ENCODE data around the gene ORAI3. TPM values are rescaled to one million over a fixed set of nuclear protein-coding genes. Genes with fewer than 3 reads are reported as not detected.
A peak's percentile ranks its signal among the peaks of the same experiment; 100 is the strongest.

The ORAI3 gene
- total RNA-seq, 2 experiments from 2014 or later: 7.8 to 18.3 TPM

- POLR2A ChIA-PET: interaction anchor here (1.1 kb wide), 1 partner anchor 133 kb away, joined by 6 read pairs; the partner anchor contains the start of gene KAT8
- H3K9me3 ChIP-seq (ENCODE audit: low read length): no peaks in the 10 kb centered on the region
- BruUV-seq (replicated peaks): TSS peak; percentile 80
Measured at GRCh38 chr16:30983898-30984610, 35.2 kb downstream of the ORAI3 start.

GRCh38 chr16:30984669-30985400 lies 36.0 kb downstream of the ORAI3 start, which contains the start of gene HSD3B7:
TSS of gene HSD3B7 (plus strand) at chr16:30985207. CDS start at chr16:30985659, 452 bp downstream.
- intact Hi-C loops (cut with micrococcal nuclease; ENCODE audit: unreplicated experiment): loop anchor here (1.0 to 10.0 kb wide), 3 partner anchors 110 to 457 kb away; partner anchors contain the start of gene ZNF843
- Histone ChIP-seq H3K9me3 (ENCODE audit: low read length) (no peaks in the 10 kb centered on the region), H3K79me2 (ENCODE audit: insufficient read depth, low read depth, low read length) (no peaks in the 10 kb centered on the region), H3K9me2 (ENCODE audit: insufficient read depth, low read length) (no peaks in the 10 kb centered on the region), H4K20me1 (ENCODE audit: insufficient read depth, low read length) (no peaks in the 10 kb centered on the region), H3K27ac (ENCODE audit: low read depth, low read length, poor library complexity, severe bottlenecking) (no peak within 1 kb of the TSS), H2AFZ (ENCODE audit: low read length) (no peak within 1 kb of the TSS), H3K4me3 (ENCODE audit: low read depth, low read length, poor library complexity, severe bottlenecking) (no peak within 1 kb of the TSS), H3K4me1 (ENCODE audit: insufficient read depth, low read length, poor library complexity, severe bottlenecking) (no peaks in the 10 kb centered on the region), H3K4me2 (ENCODE audit: low read length) (no peak within 1 kb of the TSS), H3K36me3 (ENCODE audit: insufficient read depth, low read length) (peaks cover 64% of the 10 kb centered on the region)
- no TSS peak for BruUV-seq (replicated peaks)
- ChIA-PET POLR2A (interaction anchor here (1.1 kb wide), 1 partner anchor 133 kb away, joined by 6 read pairs; the partner anchor contains the start of gene KAT8), CTCF (ENCODE audit: unreplicated experiment) (interaction anchor here (0.6 kb wide), 2 partner anchors 113 to 275 kb away, joined by 3 to 6 read pairs; partner anchors contain the start of gene ITGAM)
- peak; percentile 69 for DNase-seq (ENCODE audit: low spot score)
- TF ChIP-seq CTCF (conservative IDR thresholded peaks at IDR 0.05; ENCODE audit: low read length) (peak; percentile 88), EZH2phosphoT487 (IDR thresholded peaks at IDR 0.05; ENCODE audit: borderline replicate concordance, low read depth, low read length) (no peak)

More at GRCh38 chr16:30983898-30984610, 35.2 kb downstream of the ORAI3 start:
- Histone ChIP-seq H3K36me3 (ENCODE audit: insufficient read depth, low read length) (peaks cover 71% of the 10 kb centered on the region), H2AFZ (ENCODE audit: low read length) (no peak overlapping the region), H3K4me2 (ENCODE audit: low read length) (no peak overlapping the region), H3K79me2 (ENCODE audit: insufficient read depth, low read depth, low read length) (no peaks in the 10 kb centered on the region), H4K20me1 (ENCODE audit: insufficient read depth, low read length) (no peaks in the 10 kb centered on the region), H3K4me1 (ENCODE audit: insufficient read depth, low read length, poor library complexity, severe bottlenecking) (no peaks in the 10 kb centered on the region), H3K4me3 (ENCODE audit: low read depth, low read length, poor library complexity, severe bottlenecking) (no peak overlapping the region), H3K9me2 (ENCODE audit: insufficient read depth, low read length) (no peaks in the 10 kb centered on the region), H3K27ac (ENCODE audit: low read depth, low read length, poor library complexity, severe bottlenecking) (no peak overlapping the region)
- intact Hi-C loops (cut with micrococcal nuclease; ENCODE audit: unreplicated experiment): loop anchor here (10.0 kb wide), 1 partner anchor 311 kb away; no protein-coding TSS in a partner anchor
- CTCF ChIA-PET (ENCODE audit: unreplicated experiment): interaction anchor here (0.6 kb wide), 2 partner anchors 114 to 276 kb away, joined by 3 to 6 read pairs; partner anchors contain the start of gene ITGAM
- no peak for TF ChIP-seq EZH2phosphoT487 (IDR thresholded peaks at IDR 0.05; ENCODE audit: borderline replicate concordance, low read depth, low read length)
- TF ChIP-seq CTCF (conservative IDR thresholded peaks at IDR 0.05; ENCODE audit: low read length): no peak
- no peak for DNase-seq (ENCODE audit: low spot score)
